GM12801 (cell line): ENCODE data around the gene GZF1.

Experiments used
- CTCF ChIP-seq: IDR thresholded peaks from one replicate; pipeline ENCODE4 v1.5.1; 2011; ENCODE audit warnings: control low read depth; ENCODE audit not compliant: insufficient read length; ENCODE audit errors: extremely low read depth

The GZF1 gene

GRCh38 chr20:23410916-23411695 is 49.1 kb downstream of the GZF1 start:
- TF ChIP-seq CTCF, result no peak

GRCh38 chr20:23412026-23412425 is 50.0 kb downstream of the GZF1 start:
- TF ChIP-seq CTCF, result no peak

- no peak for TF ChIP-seq CTCF
These were observed 52.0 kb downstream of the GZF1 start for GRCh38 chr20:23413862-23414422.

- TF ChIP-seq CTCF, result no peak
These were observed 52.7 kb downstream of the GZF1 start for GRCh38 chr20:23414526-23415188.

- TF ChIP-seq CTCF, result no peak
These were observed 53.6 kb downstream of the GZF1 start for GRCh38 chr20:23415555-23415954.

- no peak for TF ChIP-seq CTCF
These were observed 54.1 kb downstream of the GZF1 start for GRCh38 chr20:23415959-23416583.

- TF ChIP-seq CTCF, result no peak
These were observed 55.9 kb downstream of the GZF1 start for GRCh38 chr20:23417861-23418260.
